Effector CD8-positive, alpha-beta T cell (primary cell): ENCODE data around the gene CNOT1.

Experiments
- DNase-seq: peaks from one replicate; lab custom pipeline; 2025; lab: John Stamatoyannopoulos, UW

CNOT1 gene

DNA sequence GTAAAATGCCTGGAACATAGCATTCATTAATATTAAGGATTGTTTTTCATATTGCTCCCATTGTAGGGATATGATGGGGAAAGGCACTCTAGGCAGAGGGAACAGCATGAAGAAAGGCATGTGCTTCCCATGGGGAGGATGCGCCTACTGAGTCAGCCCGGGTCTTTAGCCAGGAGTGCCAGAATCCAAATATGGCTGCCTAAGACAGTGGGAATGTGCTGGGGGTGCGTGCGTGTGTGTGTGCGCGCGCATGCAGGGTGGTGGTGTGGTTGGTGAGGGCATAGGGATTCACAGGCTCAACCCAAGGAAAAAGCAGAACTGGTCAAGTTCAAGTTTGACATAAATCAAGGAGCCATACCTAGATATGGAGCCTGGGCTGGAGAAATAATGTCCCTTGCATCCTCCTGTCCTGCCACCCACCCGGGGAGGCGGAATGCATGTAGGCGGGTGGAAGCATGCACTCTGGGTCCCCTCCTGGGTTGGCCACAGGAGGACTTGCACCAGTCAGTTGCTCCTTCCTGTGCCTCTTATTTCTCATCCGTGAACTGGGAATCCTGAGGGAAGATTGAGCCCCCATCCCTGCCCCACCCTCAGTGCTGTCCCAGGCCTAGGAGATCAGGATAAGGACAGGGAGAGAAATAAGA lies 148.3 kb downstream of the CNOT1 start:
- no peak for DNase-seq

DNA sequence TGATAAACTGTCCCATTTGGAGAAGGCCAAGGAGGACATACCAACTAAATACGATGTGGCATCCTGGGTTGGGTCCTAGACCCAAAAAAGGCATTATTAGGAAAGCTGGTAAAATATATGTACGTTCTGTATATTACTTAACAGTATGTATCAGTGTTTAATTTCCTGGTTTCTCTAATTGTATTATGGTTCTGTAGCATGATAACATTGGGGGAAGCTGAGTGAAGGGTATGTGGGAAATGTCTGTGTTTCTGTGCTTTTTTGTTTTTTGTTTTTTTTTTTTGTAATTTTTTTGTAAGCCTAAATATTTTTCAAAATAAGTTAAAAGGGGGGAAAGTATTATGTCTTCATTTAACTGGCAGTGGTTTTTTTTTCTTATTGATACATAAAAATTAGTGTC lies 151.2 kb downstream of the CNOT1 start:
- no peak for DNase-seq

- no peak for DNase-seq
Observed at GRCh38 chr16:58476791-58477190, 152.8 kb downstream of the CNOT1 start.

GRCh38 chr16:58475091-58475619 lies 154.5 kb downstream of the CNOT1 start:
- no peak for DNase-seq

- no peak for DNase-seq
Observed at GRCh38 chr16:58474296-58474695, 155.3 kb downstream of the CNOT1 start.

DNA sequence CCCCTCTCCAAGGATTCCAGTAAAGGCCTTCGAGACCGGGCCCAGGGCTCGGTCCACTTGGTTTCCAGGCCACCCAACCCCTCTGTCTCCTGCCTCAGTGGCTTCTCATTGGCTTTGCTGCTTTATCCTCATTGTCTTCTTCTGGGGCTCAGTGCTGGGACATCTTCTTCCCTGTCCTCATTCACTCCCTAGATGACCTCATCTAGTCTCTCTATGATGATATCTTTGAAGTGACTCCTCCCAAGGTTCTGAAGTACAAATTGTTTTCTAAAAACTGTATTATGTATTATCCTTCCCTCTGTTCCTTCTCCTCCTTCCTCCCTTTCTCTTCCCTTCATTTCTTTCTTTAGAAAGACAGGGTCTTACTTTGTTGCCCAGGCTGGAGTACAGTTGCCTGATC lies 156.8 kb downstream of the CNOT1 start:
- no peak for DNase-seq

DNA sequence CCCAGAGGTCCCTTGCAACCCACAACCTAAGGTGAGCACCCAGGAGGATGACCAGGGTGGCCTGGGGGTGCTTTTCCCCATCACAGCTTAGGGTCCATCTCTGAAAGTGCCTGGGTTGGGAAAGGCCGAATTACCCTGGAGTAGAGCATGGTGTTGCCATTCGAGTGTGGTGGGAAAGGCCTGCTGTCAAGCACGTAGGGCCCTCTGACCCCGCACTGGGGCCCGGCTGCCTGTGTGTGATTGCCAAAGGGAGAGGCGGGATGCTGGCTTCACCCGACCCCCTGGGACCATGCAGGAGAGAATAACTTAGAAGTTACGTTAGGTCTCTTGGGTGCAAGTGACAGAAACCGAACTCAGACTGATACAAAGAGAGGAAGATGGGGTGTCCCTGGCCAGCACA lies 157.4 kb downstream of the CNOT1 start:
- no peak for DNase-seq

- DNase-seq, result no peak
Observed at GRCh38 chr16:58471209-58471975, 158.2 kb downstream of the CNOT1 start.
